Ureter (tissue), 1 donor: ENCODE measurements around the gene RBM20. TPM values are rescaled to one million over a fixed set of nuclear protein-coding genes. Genes with fewer than 3 reads are reported as not detected.
"Not testable (repeated sequence)": the region's sequence is repeated elsewhere in the genome, so short reads cannot be mapped to it uniquely, and the experiment has no call there.

Experiments used
- DNase-seq: peaks from one replicate; pipeline ENCODE4 v3.0.0-alpha.2; 2020; ENCODE audit warnings: low spot score
- total RNA-seq: library from RNA; stranded (reverse); gene quantifications from one replicate; pipeline ENCODE4 v1.2.4, GENCODE V29; 2023
- donor health status: DM: yes; HTN: yes; CAD: no.

Gene RBM20
- total RNA-seq, 1 donor from 2014 or later = 0.68 TPM

- DNase-seq = no peak
Measured at GRCh38 chr10:110853921-110854605, 209.9 kb downstream of the RBM20 start.

GRCh38 chr10:110857265-110858171, 213.4 kb downstream of the RBM20 start:
- DNase-seq = peak; percentile 85

GRCh38 chr10:110858297-110858934, 214.3 kb downstream of the RBM20 start:
- no peak for DNase-seq

- no peak for DNase-seq
Measured at GRCh38 chr10:110859206-110859972, 215.3 kb downstream of the RBM20 start.

GRCh38 chr10:110859973-110860376, 215.8 kb downstream of the RBM20 start:
- no peak for DNase-seq

- no peak for DNase-seq
Measured at GRCh38 chr10:110860576-110861241, 216.6 kb downstream of the RBM20 start.

- no peak for DNase-seq
Measured at GRCh38 chr10:110861476-110861875, 217.3 kb downstream of the RBM20 start.

GRCh38 chr10:110861930-110862649, 218.0 kb downstream of the RBM20 start:
- DNase-seq = no peak

GRCh38 chr10:110862961-110863360, 218.8 kb downstream of the RBM20 start:
- DNase-seq = no peak

- no peak for DNase-seq
Measured at GRCh38 chr10:110863361-110863760, 219.2 kb downstream of the RBM20 start.

GRCh38 chr10:110863956-110864355, 219.8 kb downstream of the RBM20 start:
- no peak for DNase-seq

GRCh38 chr10:110864662-110865140, 220.6 kb downstream of the RBM20 start:
- DNase-seq = no peak

- no peak for DNase-seq
Measured at GRCh38 chr10:110865186-110865808, 221.2 kb downstream of the RBM20 start.

- DNase-seq = no peak
Measured at GRCh38 chr10:110865809-110866482, 221.8 kb downstream of the RBM20 start.

GRCh38 chr10:110867011-110867806, 223.1 kb downstream of the RBM20 start:
- DNase-seq = not testable (repeated sequence)

GRCh38 chr10:110867807-110868465, 223.8 kb downstream of the RBM20 start:
- DNase-seq = no peak

GRCh38 chr10:110868981-110869380, 224.8 kb downstream of the RBM20 start:
- DNase-seq = no peak

- DNase-seq = no peak
Measured at GRCh38 chr10:110870823-110871297, 226.7 kb downstream of the RBM20 start.
